ENCODE data around the gene PDE9A.

The PDE9A gene

DNA sequence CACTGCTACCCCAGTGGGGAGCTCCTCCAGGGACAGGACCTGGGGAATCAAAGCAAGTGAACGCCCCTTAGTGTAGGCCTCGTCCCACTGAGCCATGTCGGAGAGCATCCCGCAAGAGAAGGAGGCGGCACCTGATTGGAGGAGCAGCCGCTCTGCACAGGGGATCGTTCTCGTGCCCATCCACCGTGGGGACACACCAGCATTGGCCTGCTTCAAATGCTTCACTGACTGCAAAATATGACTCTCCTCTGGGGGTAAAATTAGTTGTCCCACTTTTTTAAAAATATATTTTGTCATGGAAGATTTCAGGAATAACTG lies 111.0 kb downstream of the PDE9A start:
- FAIRE-seq (no peak), DNase-seq (ENCODE audit: insufficient read length) (no peak)
- TF ChIP-seq TAF1 (IDR thresholded peaks at IDR 0.05; ENCODE audit: borderline replicate concordance, low read depth, low read length) (no peak), POLR2AphosphoS5 (IDR thresholded peaks at IDR 0.05; ENCODE audit: low read depth, low read length) (no peak), POLR2A (IDR thresholded peaks at IDR 0.05; ENCODE audit: low read depth, low read length) (no peak)

- no peak for FAIRE-seq
- TF ChIP-seq POLR2A (IDR thresholded peaks at IDR 0.05; ENCODE audit: low read depth, low read length): no peak
- no peak for TF ChIP-seq POLR2AphosphoS5 (IDR thresholded peaks at IDR 0.05; ENCODE audit: low read depth, low read length)
- TF ChIP-seq TAF1 (IDR thresholded peaks at IDR 0.05; ENCODE audit: borderline replicate concordance, low read depth, low read length): no peak
- no peak for DNase-seq (ENCODE audit: insufficient read length)
Measured at GRCh38 chr21:42764883-42765282, 111.5 kb downstream of the PDE9A start.

DNA sequence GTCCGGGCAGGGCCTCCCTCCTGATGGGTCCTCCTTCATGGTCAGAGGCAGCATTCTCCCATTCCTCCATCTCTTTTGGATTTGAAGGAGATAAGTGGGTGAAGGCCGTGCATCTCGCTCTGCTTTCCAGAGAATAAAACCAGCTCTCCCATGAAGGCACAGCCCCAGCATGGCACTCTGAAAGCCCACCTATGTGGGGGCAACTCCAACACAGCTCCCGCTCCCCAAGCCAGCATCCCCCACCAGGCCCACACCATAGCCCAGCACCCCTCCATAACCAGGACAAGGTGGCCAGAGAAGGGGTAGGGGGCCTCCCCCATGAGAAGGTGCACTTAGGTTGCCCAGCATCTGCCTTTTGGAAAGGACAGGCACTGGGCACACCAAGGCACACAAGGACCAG lies 112.2 kb downstream of the PDE9A start:
- no peak for TF ChIP-seq TAF1 (IDR thresholded peaks at IDR 0.05; ENCODE audit: borderline replicate concordance, low read depth, low read length)
- no peak for TF ChIP-seq POLR2A (IDR thresholded peaks at IDR 0.05; ENCODE audit: low read depth, low read length)
- TF ChIP-seq POLR2AphosphoS5 (IDR thresholded peaks at IDR 0.05; ENCODE audit: low read depth, low read length): no peak
- DNase-seq (ENCODE audit: insufficient read length) (no peak), FAIRE-seq (no peak)

- FAIRE-seq: no peak
Measured at GRCh38 chr21:42766739-42767560, 113.5 kb downstream of the PDE9A start.

GRCh38 chr21:42767561-42767835 lies 114.1 kb downstream of the PDE9A start:
- DNase-seq (ENCODE audit: insufficient read length) (no peak), FAIRE-seq (no peak)
- TF ChIP-seq POLR2AphosphoS5 (IDR thresholded peaks at IDR 0.05; ENCODE audit: low read depth, low read length) (no peak), POLR2A (IDR thresholded peaks at IDR 0.05; ENCODE audit: low read depth, low read length) (no peak), TAF1 (IDR thresholded peaks at IDR 0.05; ENCODE audit: borderline replicate concordance, low read depth, low read length) (no peak)

More at GRCh38 chr21:42766739-42767560, 113.5 kb downstream of the PDE9A start:
- no peak for TF ChIP-seq POLR2A (IDR thresholded peaks at IDR 0.05; ENCODE audit: low read depth, low read length)
- TF ChIP-seq TAF1 (IDR thresholded peaks at IDR 0.05; ENCODE audit: borderline replicate concordance, low read depth, low read length): no peak
- no peak for TF ChIP-seq POLR2AphosphoS5 (IDR thresholded peaks at IDR 0.05; ENCODE audit: low read depth, low read length)
- no peak for DNase-seq (ENCODE audit: insufficient read length)

GRCh38 chr21:42768324-42769121 lies 115.1 kb downstream of the PDE9A start:
- FAIRE-seq (no peak), DNase-seq (ENCODE audit: insufficient read length) (no peak)

GRCh38 chr21:42769183-42769819 lies 115.9 kb downstream of the PDE9A start:
- DNase-seq (ENCODE audit: insufficient read length) (no peak), FAIRE-seq (no peak)
- no peak for TF ChIP-seq POLR2AphosphoS5 (IDR thresholded peaks at IDR 0.05; ENCODE audit: low read depth, low read length)

More at GRCh38 chr21:42768324-42769121, 115.1 kb downstream of the PDE9A start:
- no peak for TF ChIP-seq POLR2AphosphoS5 (IDR thresholded peaks at IDR 0.05; ENCODE audit: low read depth, low read length)
- TF ChIP-seq POLR2A (IDR thresholded peaks at IDR 0.05; ENCODE audit: low read depth, low read length): no peak
- TF ChIP-seq TAF1 (IDR thresholded peaks at IDR 0.05; ENCODE audit: borderline replicate concordance, low read depth, low read length): no peak

- no peak for DNase-seq (ENCODE audit: insufficient read length)
- no peak for FAIRE-seq
- TF ChIP-seq TAF1 (IDR thresholded peaks at IDR 0.05; ENCODE audit: borderline replicate concordance, low read depth, low read length) (no peak), POLR2A (IDR thresholded peaks at IDR 0.05; ENCODE audit: low read depth, low read length) (no peak), POLR2AphosphoS5 (IDR thresholded peaks at IDR 0.05; ENCODE audit: low read depth, low read length) (no peak)
Measured at GRCh38 chr21:42769820-42770716, 116.6 kb downstream of the PDE9A start.

GRCh38 chr21:42770717-42771502 lies 117.5 kb downstream of the PDE9A start:
- DNase-seq (ENCODE audit: insufficient read length) (no peak), FAIRE-seq (no peak)
- no peak for TF ChIP-seq POLR2AphosphoS5 (IDR thresholded peaks at IDR 0.05; ENCODE audit: low read depth, low read length)
- TF ChIP-seq POLR2A (IDR thresholded peaks at IDR 0.05; ENCODE audit: low read depth, low read length): no peak
- no peak for TF ChIP-seq TAF1 (IDR thresholded peaks at IDR 0.05; ENCODE audit: borderline replicate concordance, low read depth, low read length)

GRCh38 chr21:42771503-42771805 lies 118.0 kb downstream of the PDE9A start:
- no peak for TF ChIP-seq TAF1 (IDR thresholded peaks at IDR 0.05; ENCODE audit: borderline replicate concordance, low read depth, low read length)
- TF ChIP-seq POLR2AphosphoS5 (IDR thresholded peaks at IDR 0.05; ENCODE audit: low read depth, low read length): no peak
- no peak for TF ChIP-seq POLR2A (IDR thresholded peaks at IDR 0.05; ENCODE audit: low read depth, low read length)
- DNase-seq (ENCODE audit: insufficient read length) (no peak), FAIRE-seq (no peak)

Data from GM12892 (cell line).